Thyroid gland (tissue), 4 donors: ENCODE data around the gene ITM2B.

ENCODE experiments used
- POLR2A ChIP-seq, 2 donors: fragments of 450-650 bp; IDR thresholded peaks; one replicate each; pipeline ENCODE4 v1.6.1; 2017; ENCODE audit warnings: antibody characterized with exemption in 2 of 2, mild to moderate bottlenecking in 2 of 2, moderate library complexity in 1 of 2
- TF ChIP-seq, protein P1 (sequence below), 6 experiments: fragments of 200-600 bp in 3 of 6; fragments of 450-650 bp in 3 of 6; sonication (generic) in 3 of 6; IDR thresholded peaks; one replicate each; pipeline ENCODE4 v1.5.1; 2016 to 2019; ENCODE audit warnings: antibody characterized with exemption in 6 of 6, mild to moderate bottlenecking in 2 of 6, inconsistent platforms in 1 of 6, moderate library complexity in 1 of 6

DNA sequence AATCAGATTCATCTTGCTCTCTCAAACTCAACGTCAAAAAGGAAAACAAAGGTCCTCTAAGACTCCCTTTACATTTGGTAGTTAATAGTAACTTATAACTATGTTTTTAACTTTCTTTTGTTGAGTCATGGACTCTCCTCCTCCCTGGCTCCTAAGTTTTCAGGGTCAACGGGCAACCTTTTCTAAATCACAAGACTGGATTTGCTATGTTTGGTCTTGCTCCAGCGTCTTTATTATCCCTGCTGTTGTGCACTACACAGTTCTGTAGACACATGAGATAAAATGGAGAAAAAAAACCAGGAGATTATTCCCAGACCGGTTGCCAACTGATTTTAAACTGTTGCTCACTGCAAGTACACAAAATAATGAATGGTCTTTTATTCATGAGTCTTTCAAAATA is 1.9 kb upstream of the ITM2B start:
- TF ChIP-seq, protein P1, sequence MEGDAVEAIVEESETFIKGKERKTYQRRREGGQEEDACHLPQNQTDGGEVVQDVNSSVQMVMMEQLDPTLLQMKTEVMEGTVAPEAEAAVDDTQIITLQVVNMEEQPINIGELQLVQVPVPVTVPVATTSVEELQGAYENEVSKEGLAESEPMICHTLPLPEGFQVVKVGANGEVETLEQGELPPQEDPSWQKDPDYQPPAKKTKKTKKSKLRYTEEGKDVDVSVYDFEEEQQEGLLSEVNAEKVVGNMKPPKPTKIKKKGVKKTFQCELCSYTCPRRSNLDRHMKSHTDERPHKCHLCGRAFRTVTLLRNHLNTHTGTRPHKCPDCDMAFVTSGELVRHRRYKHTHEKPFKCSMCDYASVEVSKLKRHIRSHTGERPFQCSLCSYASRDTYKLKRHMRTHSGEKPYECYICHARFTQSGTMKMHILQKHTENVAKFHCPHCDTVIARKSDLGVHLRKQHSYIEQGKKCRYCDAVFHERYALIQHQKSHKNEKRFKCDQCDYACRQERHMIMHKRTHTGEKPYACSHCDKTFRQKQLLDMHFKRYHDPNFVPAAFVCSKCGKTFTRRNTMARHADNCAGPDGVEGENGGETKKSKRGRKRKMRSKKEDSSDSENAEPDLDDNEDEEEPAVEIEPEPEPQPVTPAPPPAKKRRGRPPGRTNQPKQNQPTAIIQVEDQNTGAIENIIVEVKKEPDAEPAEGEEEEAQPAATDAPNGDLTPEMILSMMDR (IDR thresholded peaks at IDR 0.05): no peak
- no peak for TF ChIP-seq POLR2A (IDR thresholded peaks at IDR 0.05)
